Measurements from ENCODE around the gene RAB24.
A peak's percentile ranks its signal among the peaks of the same experiment; 100 is the strongest.

Gene RAB24

GRCh38 chr5:177339107-177339638 lies 35.7 kb upstream of the RAB24 start:
- no peaks in the 10 kb centered on the region for H3K9me3 ChIP-seq
- H3K27me3 ChIP-seq = no peaks in the 10 kb centered on the region
- peaks cover 45 to 49% of the 10 kb centered on the region in 2 experiments for H3K4me1 ChIP-seq (ENCODE audit: control insufficient read depth in 1 of 2, insufficient read depth in 1 of 2, low read depth in 1 of 2, low read length in 1 of 2)
- H3K4me3 ChIP-seq (ENCODE audit: low read depth in 1 of 2, low read length in 1 of 2) = peak overlapping the region; percentile 44 to 48
- TF ChIP-seq CTCF (IDR thresholded peaks at IDR 0.05) = peak; percentile 24
- H3K27ac ChIP-seq = peak overlapping the region; percentile 93
- peaks cover 43% of the 10 kb centered on the region for H3K36me3 ChIP-seq

- Histone ChIP-seq H3K36me3 (peaks cover 47% of the 10 kb centered on the region), H3K27me3 (no peaks in the 10 kb centered on the region), H3K4me1 (ENCODE audit: control insufficient read depth in 1 of 2, insufficient read depth in 1 of 2, low read depth in 1 of 2, low read length in 1 of 2) (peaks cover 45 to 49% of the 10 kb centered on the region in 2 experiments), H3K9me3 (no peaks in the 10 kb centered on the region), H3K27ac (peak overlapping the region; percentile 93), H3K4me3 (ENCODE audit: low read depth in 1 of 2, low read length in 1 of 2) (peak overlapping the region; percentile 44 to 48)
- TF ChIP-seq CTCF (IDR thresholded peaks at IDR 0.05) = no peak
Observed at GRCh38 chr5:177338251-177339106, 35.0 kb upstream of the RAB24 start.

- Histone ChIP-seq H3K4me1 (ENCODE audit: control insufficient read depth in 1 of 2, insufficient read depth in 1 of 2, low read depth in 1 of 2, low read length in 1 of 2) (peaks cover 46 to 55% of the 10 kb centered on the region in 2 experiments), H3K27me3 (no peaks in the 10 kb centered on the region), H3K9me3 (no peaks in the 10 kb centered on the region), H3K4me3 (ENCODE audit: low read depth in 1 of 2, low read length in 1 of 2) (no peak overlapping the region), H3K36me3 (peaks cover 60% of the 10 kb centered on the region), H3K27ac (peak overlapping the region; percentile 93)
- TF ChIP-seq CTCF (IDR thresholded peaks at IDR 0.05) = no peak
Observed at GRCh38 chr5:177336603-177337494, 33.3 kb upstream of the RAB24 start.

GRCh38 chr5:177336112-177336511 lies 32.6 kb upstream of the RAB24 start:
- peaks cover 68% of the 10 kb centered on the region for H3K36me3 ChIP-seq
- no peak overlapping the region for H3K4me3 ChIP-seq (ENCODE audit: low read depth in 1 of 2, low read length in 1 of 2)
- TF ChIP-seq CTCF (IDR thresholded peaks at IDR 0.05) = no peak
- peaks cover 49 to 61% of the 10 kb centered on the region in 2 experiments for H3K4me1 ChIP-seq (ENCODE audit: control insufficient read depth in 1 of 2, insufficient read depth in 1 of 2, low read depth in 1 of 2, low read length in 1 of 2)
- H3K27ac ChIP-seq = peak overlapping the region; percentile 93
- no peaks in the 10 kb centered on the region for H3K27me3 ChIP-seq
- H3K9me3 ChIP-seq = no peaks in the 10 kb centered on the region

GRCh38 chr5:177335701-177336065 lies 32.2 kb upstream of the RAB24 start:
- peaks cover 72% of the 10 kb centered on the region for H3K36me3 ChIP-seq
- H3K27me3 ChIP-seq = no peaks in the 10 kb centered on the region
- H3K4me3 ChIP-seq (ENCODE audit: low read depth in 1 of 2, low read length in 1 of 2) = no peak overlapping the region
- TF ChIP-seq CTCF (IDR thresholded peaks at IDR 0.05) = no peak
- H3K9me3 ChIP-seq = no peaks in the 10 kb centered on the region
- H3K27ac ChIP-seq = no peak overlapping the region
- H3K4me1 ChIP-seq (ENCODE audit: control insufficient read depth in 1 of 2, insufficient read depth in 1 of 2, low read depth in 1 of 2, low read length in 1 of 2) = peaks cover 49 to 59% of the 10 kb centered on the region in 2 experiments
